C4-2B (cell line): ENCODE measurements around the gene TOX2.

Experiments
- H3K27ac ChIP-seq: fragments of 450-650 bp; 2 replicates; pipeline ENCODE4 v1.5.1; 2017
- CTCF ChIP-seq: fragments of 450-650 bp; conservative IDR thresholded peaks from 2 replicates; pipeline ENCODE4 v1.5.1; 2017; ENCODE audit warnings: mild to moderate bottlenecking
- ZFX ChIP-seq: fragments of 450-650 bp; IDR thresholded peaks from 2 replicates; pipeline ENCODE4 v1.6.1; 2017

Gene TOX2

GRCh38 chr20:43961116-43961515 lies 46.5 kb downstream of the TOX2 start:
- no peak overlapping the region for H3K27ac ChIP-seq
- TF ChIP-seq CTCF (no peak), ZFX (no peak)

- H3K27ac ChIP-seq: no peak overlapping the region
- TF ChIP-seq ZFX (no peak), CTCF (no peak)
These were observed 47.2 kb downstream of the TOX2 start for GRCh38 chr20:43961541-43962471.

- TF ChIP-seq ZFX (no peak), CTCF (no peak)
These were observed 47.9 kb downstream of the TOX2 start for GRCh38 chr20:43962530-43962929.

GRCh38 chr20:43963233-43963632 lies 48.6 kb downstream of the TOX2 start:
- H3K27ac ChIP-seq: no peak overlapping the region

More at GRCh38 chr20:43962530-43962929, 47.9 kb downstream of the TOX2 start:
- H3K27ac ChIP-seq: no peak overlapping the region

GRCh38 chr20:43963872-43964791 lies 49.5 kb downstream of the TOX2 start:
- TF ChIP-seq ZFX: no peak
- TF ChIP-seq CTCF: no peak
- no peak overlapping the region for H3K27ac ChIP-seq

More at GRCh38 chr20:43963233-43963632, 48.6 kb downstream of the TOX2 start:
- TF ChIP-seq ZFX (no peak), CTCF (no peak)

GRCh38 chr20:43968341-43969000 lies 53.8 kb downstream of the TOX2 start:
- no peak overlapping the region for H3K27ac ChIP-seq
- no peak for TF ChIP-seq CTCF
- no peak for TF ChIP-seq ZFX
